Psoas muscle (tissue), 8 donors: ENCODE results near the gene CCDC57. TPM values are rescaled to one million over a fixed set of nuclear protein-coding genes. Genes with fewer than 3 reads are reported as not detected.
A peak's percentile ranks its signal among the peaks of the same experiment; 100 is the strongest.

ENCODE experiments used
- ATAC-seq, 4 donors: fragments of 200-7000 bp; cut with Tn5 transposase; one replicate each; pipeline ENCODE4 v1.9.1; 2020; ENCODE audit warnings: moderate library complexity in 3 of 4, mild to moderate bottlenecking in 2 of 4
- DNase-seq, 2 donors: peaks; one replicate each; pipeline ENCODE4 v3.0.0-alpha.2; 2020
- H3K27ac ChIP-seq: fragments of 200-600 bp; one replicate; pipeline ENCODE4 v1.8.0; 2022
- H3K27me3 ChIP-seq, 3 donors: fragments of 200-600 bp in 1 of 3; one replicate each; pipeline versions ENCODE4 v1.6.1 to v1.8.0; 2013 to 2022; ENCODE audit warnings: low read length in 2 of 3, mild to moderate bottlenecking in 2 of 3, moderate library complexity in 1 of 3; ENCODE audit not compliant: insufficient read depth in 3 of 3
- H3K36me3 ChIP-seq, 2 donors: fragments of 200-600 bp in 1 of 2; one replicate each; pipeline versions ENCODE4 v1.6.1 to v1.8.0; 2013 to 2022; ENCODE audit warnings: low read depth in 1 of 2, mild to moderate bottlenecking in 1 of 2, moderate library complexity in 1 of 2; ENCODE audit not compliant: insufficient read depth in 1 of 2
- H3K4me1 ChIP-seq: fragments of 200-600 bp; one replicate; pipeline ENCODE4 v1.8.0; 2022
- H3K4me3 ChIP-seq: fragments of 200-600 bp; one replicate; pipeline ENCODE4 v1.8.0; 2022; ENCODE audit warnings: mild to moderate bottlenecking
- H3K9me3 ChIP-seq: fragments of 200-600 bp; one replicate; pipeline ENCODE4 v1.8.0; 2022
- CTCF ChIP-seq: fragments of 200-600 bp; IDR thresholded peaks from one replicate; pipeline ENCODE4 v1.8.0; 2022; ENCODE audit warnings: antibody characterized with exemption
- WGBS, 3 donors: extraction: QIAGEN DNeasy Blood & Tissue Kit; methylation state at CpG; one replicate each; pipeline versions ENCODE4 v1.1.6 to v1.1.7; 2013; 5-methylcytosine and 5-hydroxymethylcytosine counted together
- intact Hi-C, 2 donors: fragments of 100-400 bp; cut with DNase I; formaldehyde crosslinking; loops; one replicate each; pipeline versions ENCODE4 v1.11.0 to v1.14.2; 2022
- polyA plus RNA-seq, 3 donors: library from polyadenylated mRNA; stranded (reverse); fragments of 200-250 nt; gene quantifications; one replicate each; pipeline ENCODE4 v1.2.3, GENCODE V29; 2013
- total RNA-seq, 4 donors: library from RNA; stranded (reverse); fragmentation: NEBNext Ultra II Directional in 2 of 4; extraction: Animal tissue kit (Norgen Biotek cat#: 25700) in 2 of 4; gene quantifications; one replicate each; pipeline versions ENCODE4 v1.2.1 to v1.2.4, GENCODE V29; 2021 to 2023
- donor health status: healthy with polysubstance abuse.
- donor health status: DM: no; HTN: no; CAD: no; lungs with moderate emphysema.
- donor health status: Bipolar disorder and iron deficiency.
- donor health status: healthy.
- donor health status: DM: yes; HTN: yes; CAD: no.
- donor health status: DM: no; HTN: no; CAD: no.
- donor health status: DM: no; HTN: no; CAD: no.
- donor health status: DM: yes; HTN: yes; CAD: no.

Gene CCDC57
- total and polyA plus RNA-seq, 7 donors: 7.2 to 15.3 (median 11.1) TPM

GRCh38 chr17:82070611-82071010 lies 142.0 kb downstream of the CCDC57 start:
- no peak for DNase-seq
- no peaks in the 10 kb centered on the region for H3K27me3 ChIP-seq
- H3K36me3 ChIP-seq: no peaks in the 10 kb centered on the region
- no peaks in the 10 kb centered on the region for H3K4me1 ChIP-seq
- H3K9me3 ChIP-seq: no peaks in the 10 kb centered on the region
- TF ChIP-seq CTCF: no peak
- ATAC-seq: no peak
- intact Hi-C loops: no loop called here
- H3K4me3 ChIP-seq: no peak overlapping the region
- H3K27ac ChIP-seq: no peak overlapping the region

GRCh38 chr17:82065638-82066303 lies 146.9 kb downstream of the CCDC57 start, which contains the start of gene DUS1L:
Gene DUS1L (minus strand): TSS chr17:82065804. CDS start chr17:82065059, 745 bp downstream.
- ATAC-seq: peak; percentile 86 to 94 (median 90)
- peaks cover 9% of the 10 kb centered on the region for H3K4me1 ChIP-seq
- no peaks in the 10 kb centered on the region for H3K27me3 ChIP-seq
- peak within 1 kb of the TSS; percentile 98 for H3K4me3 ChIP-seq
- H3K9me3 ChIP-seq: no peaks in the 10 kb centered on the region
- no peak for TF ChIP-seq CTCF
- H3K36me3 ChIP-seq: peaks cover 7 to 34% of the 10 kb centered on the region in 2 donors
- H3K27ac ChIP-seq: peak within 1 kb of the TSS; percentile 94
- intact Hi-C loops: loop anchor here in 1 of 2 donors (1.0 to 2.0 kb wide), 2 partner anchors 12 to 31 kb away; no protein-coding TSS in a partner anchor
- peak; percentile 73 to 84 for DNase-seq
- 6 to 8% (median 7%) methylated on average over 62 to 88 of the region's 88 CpGs for WGBS, 3 donors

GRCh38 chr17:82065193-82065637 lies 147.4 kb downstream of the CCDC57 start:
- Histone ChIP-seq H3K27me3 (no peaks in the 10 kb centered on the region), H3K4me3 (peak overlapping the region; percentile 98), H3K36me3 (peaks cover 10 to 40% of the 10 kb centered on the region in 2 donors), H3K9me3 (no peaks in the 10 kb centered on the region), H3K4me1 (peaks cover 9% of the 10 kb centered on the region), H3K27ac (peak overlapping the region; percentile 82)
- 0 to 1% (median 1%) methylated on average over 14 to 47 of the region's 47 CpGs for WGBS, 3 donors
- peak in 1 of 2 donors; percentile 62 for DNase-seq
- intact Hi-C loops: loop anchor here in 1 of 2 donors (1.0 kb wide), 1 partner anchor 12 kb away; no protein-coding TSS in a partner anchor
- peak; percentile 8 to 23 (median 14) for ATAC-seq
- TF ChIP-seq CTCF: no peak

GRCh38 chr17:82064433-82065192 lies 148.0 kb downstream of the CCDC57 start:
- H3K4me3 ChIP-seq: peak overlapping the region; percentile 98
- peaks cover 9% of the 10 kb centered on the region for H3K4me1 ChIP-seq
- DNase-seq (peak; percentile 10 to 58), ATAC-seq (no peak)
- intact Hi-C loops: loop anchor here in 1 of 2 donors (1.0 kb wide), 1 partner anchor 11 kb away; no protein-coding TSS in a partner anchor
- H3K27ac ChIP-seq: peak overlapping the region; percentile 82
- H3K9me3 ChIP-seq: no peaks in the 10 kb centered on the region
- no peaks in the 10 kb centered on the region for H3K27me3 ChIP-seq
- peaks cover 10 to 46% of the 10 kb centered on the region in 2 donors for H3K36me3 ChIP-seq
- no peak for TF ChIP-seq CTCF
- WGBS, 3 donors: 25 to 33% (median 29%) methylated on average over 35 to 36 of the region's 36 CpGs
